HG03097 (cell line): ENCODE data around the gene LYRM9.
"Not testable (repeated sequence)": the region's sequence is repeated elsewhere in the genome, so short reads cannot be mapped to it uniquely, and the experiment has no call there.

Source experiments
- ATAC-seq: cut with Tn5 transposase; IDR thresholded peaks from one replicate; pipeline ENCODE4 v1.9.1; 2021; ENCODE audit not compliant: unreplicated experiment, low FRiP score

The LYRM9 gene

GRCh38 chr17:27892866-27893769 lies at the start of gene LYRM9:
LYRM9 (minus strand) TSS chr17:27893365; CDS start chr17:27882694, 10,671 bp downstream.
- peak; percentile 80 for ATAC-seq

GRCh38 chr17:27940503-27941428 lies 47.6 kb upstream of the LYRM9 start:
- ATAC-seq = no peak

DNA sequence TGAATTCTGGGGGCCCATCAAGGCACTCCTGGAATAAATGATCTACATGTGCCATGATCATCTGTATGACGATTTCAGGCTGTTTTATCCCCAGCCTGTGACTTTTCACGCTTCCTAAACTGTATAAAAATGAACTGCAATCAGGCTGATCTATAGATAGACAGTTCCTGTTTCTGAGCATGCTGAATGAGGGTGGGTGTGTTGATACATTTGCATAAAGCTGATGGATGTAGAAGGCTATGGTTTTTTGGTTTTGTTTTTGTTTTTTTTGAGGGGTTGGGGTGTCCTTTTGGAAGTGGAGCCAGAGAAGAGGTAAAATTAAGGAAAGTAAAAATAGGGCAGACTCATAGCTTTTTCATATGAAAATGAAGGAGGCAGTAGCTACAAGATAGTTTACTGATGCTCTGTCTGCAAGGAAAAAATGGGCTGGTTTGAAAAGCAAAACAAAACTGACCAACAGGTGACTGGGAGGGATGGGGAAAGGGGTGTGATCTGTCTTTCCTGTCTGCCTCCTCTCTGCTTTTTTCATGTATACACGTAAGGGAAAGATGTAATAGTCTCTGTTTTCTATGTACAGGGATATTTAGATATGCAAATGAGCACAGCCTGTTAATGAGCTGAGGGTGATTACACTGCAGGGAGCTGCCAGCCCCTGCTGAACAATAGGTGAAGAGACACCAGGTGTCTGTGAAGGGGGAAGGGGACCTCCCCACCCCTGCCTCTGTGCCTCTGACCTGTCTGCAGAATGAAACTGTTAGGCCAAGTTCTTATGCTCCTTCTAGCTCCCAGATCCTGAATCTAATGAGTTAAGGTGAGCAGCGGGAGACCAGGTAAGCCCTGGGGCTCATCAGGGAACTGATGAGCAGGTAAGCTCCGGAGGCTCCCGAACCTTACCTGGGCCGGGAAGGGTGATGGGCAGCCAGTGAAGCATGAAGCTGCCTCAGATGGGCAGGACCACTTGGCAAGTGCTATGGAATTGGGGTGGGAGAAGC lies 46.6 kb upstream of the LYRM9 start:
- no peak for ATAC-seq

DNA sequence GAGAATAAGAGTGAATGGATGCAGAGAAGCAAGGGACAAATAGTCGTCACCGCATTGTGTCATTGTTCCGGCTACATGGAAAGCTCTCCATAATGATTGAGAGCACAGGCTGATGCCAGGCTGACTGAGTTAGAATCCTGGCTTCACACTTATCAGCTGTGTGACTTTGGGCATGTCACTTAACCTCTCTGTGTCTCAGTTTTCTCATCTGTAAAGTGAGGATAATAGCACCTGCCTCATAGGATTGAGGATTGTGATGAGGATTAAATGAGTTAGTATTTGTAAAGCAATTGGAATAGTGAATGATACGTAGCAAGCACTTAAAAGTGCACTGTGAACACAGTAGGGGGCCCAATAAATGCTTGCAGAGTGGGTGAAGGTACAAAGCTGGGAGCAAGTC lies 45.7 kb upstream of the LYRM9 start:
- ATAC-seq = no peak

- ATAC-seq = no peak
Observed at GRCh38 chr17:27938241-27938640, 45.1 kb upstream of the LYRM9 start.

GRCh38 chr17:27937025-27937546 lies 43.9 kb upstream of the LYRM9 start:
- no peak for ATAC-seq

GRCh38 chr17:27930000-27930399 lies 36.8 kb upstream of the LYRM9 start:
- no peak for ATAC-seq

GRCh38 chr17:27928587-27928986 lies 35.4 kb upstream of the LYRM9 start:
- no peak for ATAC-seq

DNA sequence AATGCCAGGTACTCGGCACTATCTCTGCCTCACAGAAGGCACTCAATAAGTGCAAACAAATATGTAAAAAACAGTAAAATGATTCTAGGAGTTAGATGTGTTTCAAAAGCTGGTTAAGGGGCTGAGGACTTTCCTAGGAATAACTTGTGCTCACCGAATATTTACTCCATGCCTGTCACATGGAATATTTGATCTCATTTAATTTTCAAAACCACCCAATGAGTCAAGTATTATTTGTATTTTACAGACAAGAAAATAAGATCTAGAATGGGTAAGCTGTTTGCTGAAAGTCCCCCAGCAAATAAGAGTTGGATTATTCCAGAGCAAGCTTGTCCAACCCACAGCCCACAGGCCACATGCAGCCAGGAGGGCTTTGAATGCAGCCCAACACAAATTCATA lies 34.6 kb upstream of the LYRM9 start:
- ATAC-seq = no peak

DNA sequence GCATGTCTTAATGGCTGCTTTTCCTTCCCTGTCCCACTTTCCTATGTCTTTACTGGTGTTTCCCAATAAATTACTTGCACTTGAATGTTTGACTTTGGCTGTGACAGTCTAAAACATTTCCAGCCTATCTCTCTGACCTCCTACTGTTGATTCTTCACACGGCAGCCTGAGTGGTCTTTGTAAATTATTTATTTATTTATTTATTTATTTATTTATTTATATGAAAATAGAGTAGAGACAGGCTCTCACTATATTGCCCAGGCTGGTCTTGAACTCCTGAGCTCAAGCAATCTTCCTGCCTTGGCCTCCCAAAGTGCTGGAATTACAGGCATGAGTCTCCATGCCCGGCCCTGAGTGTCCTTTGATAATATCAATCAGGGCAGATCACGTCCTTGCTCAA lies 28.4 kb upstream of the LYRM9 start:
- no peak for ATAC-seq

DNA sequence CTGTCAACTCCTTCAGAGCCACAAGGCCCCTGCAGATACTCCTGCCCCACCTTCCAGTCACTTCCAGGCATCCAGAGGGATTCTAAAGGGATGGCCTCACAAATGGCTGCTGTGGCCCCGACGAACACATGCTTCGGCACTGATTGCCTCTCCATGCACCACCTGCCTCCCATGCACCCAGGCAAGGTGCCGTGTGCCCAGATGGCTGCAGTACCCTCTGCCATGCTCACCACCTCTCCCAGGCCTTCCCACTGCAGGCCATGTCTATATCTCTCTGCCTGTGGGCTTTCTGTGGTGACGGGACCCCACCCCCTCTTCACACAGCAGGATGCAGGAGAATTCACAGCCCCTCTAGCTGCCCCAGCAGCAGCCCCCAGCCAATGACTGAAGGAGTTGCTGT lies 27.9 kb upstream of the LYRM9 start:
- ATAC-seq = no peak

DNA sequence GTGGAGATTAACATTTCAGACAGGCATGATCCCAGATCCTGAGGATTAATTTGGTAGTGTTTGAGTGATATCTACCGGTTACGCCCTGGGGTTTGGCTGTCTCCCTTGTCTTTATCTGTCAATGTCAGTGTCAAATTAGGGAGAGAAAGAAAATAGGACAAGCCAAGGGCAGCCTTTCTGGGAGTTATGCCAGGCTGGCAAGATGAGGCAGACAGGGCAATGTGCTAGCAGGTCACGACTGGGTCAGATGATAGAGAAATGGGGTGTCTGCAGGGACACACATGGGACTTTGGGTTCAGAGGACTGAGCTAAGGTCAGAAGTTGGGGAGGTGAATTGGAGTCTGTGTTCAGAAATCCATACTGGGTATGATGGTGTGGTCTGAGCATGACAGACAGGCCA lies 27.4 kb upstream of the LYRM9 start:
- no peak for ATAC-seq

DNA sequence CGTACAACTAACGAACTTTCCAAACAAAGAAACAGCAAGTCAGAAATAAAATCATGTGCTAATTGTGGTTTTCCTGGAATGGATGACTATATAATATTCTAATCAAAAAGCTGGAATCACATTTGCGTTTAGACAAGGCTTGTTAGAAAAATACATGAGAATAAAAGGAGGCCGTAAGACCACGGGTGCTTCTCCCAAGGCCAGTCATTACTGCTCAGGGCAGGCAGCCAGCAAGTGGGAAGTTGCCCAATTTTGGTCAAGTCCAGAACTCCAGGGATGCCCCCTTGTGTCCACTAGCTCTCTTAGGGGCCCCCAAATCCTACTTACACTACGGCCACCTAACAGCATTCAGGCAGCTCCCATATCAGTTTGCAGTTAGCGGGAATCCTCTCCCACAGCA lies 25.9 kb upstream of the LYRM9 start:
- no peak for ATAC-seq

DNA sequence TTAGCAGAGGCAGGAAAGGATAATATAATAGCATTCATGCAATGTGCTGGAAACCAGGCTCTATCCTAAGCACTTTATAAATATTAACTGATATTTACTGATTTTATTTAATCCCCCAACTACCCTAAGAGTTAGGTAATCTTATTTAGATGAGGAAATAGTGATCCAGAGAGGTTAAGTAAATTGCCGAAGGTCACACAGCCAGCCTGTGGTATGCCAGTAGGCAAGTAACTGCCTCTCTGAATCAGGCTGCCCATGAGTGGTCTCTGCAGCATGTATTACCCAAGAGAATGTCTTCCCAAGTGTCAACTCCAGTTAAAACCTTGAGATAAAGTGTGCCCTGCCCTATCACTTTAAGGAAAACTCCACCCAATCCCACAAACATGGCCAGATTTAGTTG lies 25.3 kb upstream of the LYRM9 start:
- ATAC-seq = no peak

- ATAC-seq = no peak
Observed at GRCh38 chr17:27917000-27917399, 23.8 kb upstream of the LYRM9 start.

DNA sequence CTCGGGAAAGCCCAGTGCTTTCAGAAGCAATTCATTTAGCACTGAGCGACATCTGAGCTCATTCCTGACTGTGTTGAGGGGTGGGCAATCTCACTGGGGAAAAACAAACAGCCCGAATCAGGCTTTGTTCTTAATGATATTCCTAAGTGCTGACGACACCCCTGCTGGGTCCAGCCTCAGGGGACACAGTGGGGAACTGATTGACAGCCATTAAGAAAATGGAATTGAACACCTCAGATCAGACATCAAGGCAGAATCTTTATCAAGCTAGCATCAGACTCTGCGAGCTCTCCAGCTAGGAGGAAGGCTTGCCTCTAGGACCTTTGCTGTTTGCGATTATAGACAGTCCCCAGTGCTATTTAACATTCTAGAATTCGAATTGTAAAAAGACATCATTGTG lies 22.5 kb upstream of the LYRM9 start:
- ATAC-seq = no peak

- ATAC-seq = no peak
Observed at GRCh38 chr17:27914382-27914781, 21.2 kb upstream of the LYRM9 start.

DNA sequence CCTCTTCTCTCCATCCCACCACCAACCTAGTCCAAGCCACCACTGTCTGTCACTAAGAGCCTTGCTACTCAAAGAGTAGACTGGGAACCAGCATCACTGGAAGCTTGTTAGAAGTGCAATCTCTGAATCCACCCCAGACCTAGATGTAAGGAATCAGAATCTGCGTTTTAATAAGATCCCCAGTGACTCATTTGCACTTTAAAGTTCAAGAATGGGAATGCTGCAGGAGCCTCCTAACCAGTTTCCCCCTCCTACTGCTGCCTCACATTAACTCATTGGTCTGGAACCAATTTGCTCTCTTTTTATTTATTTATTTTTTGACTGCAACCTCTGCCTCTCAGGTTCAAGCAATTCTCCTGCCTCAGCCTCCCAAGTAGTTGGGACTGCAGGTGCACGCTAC lies 19.8 kb upstream of the LYRM9 start:
- no peak for ATAC-seq

GRCh38 chr17:27912299-27912698 lies 19.1 kb upstream of the LYRM9 start:
- not testable (repeated sequence) for ATAC-seq

DNA sequence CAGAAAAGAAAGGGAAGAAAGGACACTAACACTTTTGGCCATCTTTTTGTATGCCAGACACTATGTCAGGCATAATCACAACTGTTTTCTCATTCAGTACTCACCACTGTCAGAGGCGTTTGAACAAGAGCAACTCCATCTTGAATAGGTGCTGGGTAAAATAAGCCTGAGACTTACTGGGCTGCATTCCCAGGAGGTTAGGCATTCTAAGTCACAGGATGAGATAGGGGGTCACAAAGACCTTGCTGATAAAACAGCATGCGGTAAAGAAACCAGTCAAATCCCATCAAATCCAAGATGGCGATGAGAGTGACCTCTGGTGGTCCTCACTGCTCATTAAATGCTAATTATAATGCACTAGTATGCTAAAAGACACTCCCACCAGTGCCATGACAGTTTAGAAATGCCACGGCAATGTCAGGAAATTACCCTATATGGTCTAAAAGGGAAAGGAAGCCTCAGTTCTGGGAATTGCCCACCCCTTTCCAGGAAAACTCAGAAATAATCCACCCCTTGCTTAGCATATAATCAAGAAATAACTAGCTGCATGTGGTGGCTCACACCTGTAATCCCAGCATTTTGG lies 14.9 kb upstream of the LYRM9 start:
- no peak for ATAC-seq
